Fibroblast of gingiva (primary cell): Measurements from ENCODE around the gene PROK2.

Experiments used
- DNase-seq: peaks from one replicate; pipeline ENCODE4 v3.0.0-alpha.2; 2011; ENCODE audit warnings: low read depth

The PROK2 gene

GRCh38 chr3:71734881-71735280 is 50.1 kb downstream of the PROK2 start:
- DNase-seq = no peak

- DNase-seq = no peak
Observed at GRCh38 chr3:71733319-71733718, 51.6 kb downstream of the PROK2 start.

- no peak for DNase-seq
Observed at GRCh38 chr3:71732637-71733036, 52.3 kb downstream of the PROK2 start.

DNA sequence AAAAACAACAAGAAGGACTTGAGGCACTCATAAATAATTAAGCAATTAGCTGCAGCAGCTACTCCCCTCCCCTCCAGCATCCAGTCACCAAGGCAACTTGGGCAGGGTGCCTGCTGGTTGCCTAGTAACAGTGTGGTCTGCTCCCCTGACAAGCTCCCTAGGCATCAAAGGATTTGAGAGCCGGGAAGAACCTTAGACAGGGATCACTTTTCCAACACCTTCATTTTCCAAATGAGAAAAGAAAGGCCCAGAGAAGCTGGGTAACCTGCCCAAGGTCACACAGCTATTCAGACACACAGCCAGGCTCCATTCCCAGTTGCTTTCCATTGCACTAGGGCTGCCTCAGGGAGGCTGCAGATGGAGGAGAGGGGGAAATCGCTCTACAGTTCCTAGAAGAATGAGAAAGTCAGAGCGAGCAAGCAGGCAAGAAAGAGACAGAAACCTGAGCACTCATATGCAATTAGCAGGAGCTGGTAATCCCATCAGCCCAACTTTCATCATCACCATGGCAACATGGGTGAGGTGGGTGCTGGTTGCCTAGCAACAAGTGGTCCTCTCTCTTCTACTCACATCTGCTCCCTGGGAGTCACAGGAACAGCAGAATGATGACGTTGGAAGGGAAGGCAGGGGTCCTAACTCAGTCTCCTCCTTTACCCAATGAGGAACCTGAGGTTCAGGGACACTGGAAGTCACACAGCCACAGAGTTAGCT is 56.2 kb downstream of the PROK2 start:
- DNase-seq = no peak

DNA sequence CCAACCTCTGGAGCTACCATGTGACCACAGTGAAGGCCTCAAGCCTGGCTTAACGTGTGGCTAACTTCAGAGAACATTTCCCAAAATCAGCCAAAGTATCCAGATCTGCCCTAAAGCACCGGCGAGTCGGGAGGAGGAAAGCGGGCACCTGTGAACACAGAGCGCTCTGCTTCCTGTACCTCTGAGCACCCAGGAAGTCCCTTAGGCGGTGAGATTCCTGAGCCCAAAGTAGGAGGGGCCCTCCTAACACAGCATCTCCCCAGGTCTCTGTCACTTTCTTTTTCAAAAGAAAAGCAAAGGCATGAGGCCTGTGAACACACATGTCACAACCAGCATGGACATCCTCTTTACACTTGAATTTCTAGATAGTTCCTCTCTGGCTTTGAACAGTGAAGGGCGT is 58.8 kb downstream of the PROK2 start:
- DNase-seq = no peak

DNA sequence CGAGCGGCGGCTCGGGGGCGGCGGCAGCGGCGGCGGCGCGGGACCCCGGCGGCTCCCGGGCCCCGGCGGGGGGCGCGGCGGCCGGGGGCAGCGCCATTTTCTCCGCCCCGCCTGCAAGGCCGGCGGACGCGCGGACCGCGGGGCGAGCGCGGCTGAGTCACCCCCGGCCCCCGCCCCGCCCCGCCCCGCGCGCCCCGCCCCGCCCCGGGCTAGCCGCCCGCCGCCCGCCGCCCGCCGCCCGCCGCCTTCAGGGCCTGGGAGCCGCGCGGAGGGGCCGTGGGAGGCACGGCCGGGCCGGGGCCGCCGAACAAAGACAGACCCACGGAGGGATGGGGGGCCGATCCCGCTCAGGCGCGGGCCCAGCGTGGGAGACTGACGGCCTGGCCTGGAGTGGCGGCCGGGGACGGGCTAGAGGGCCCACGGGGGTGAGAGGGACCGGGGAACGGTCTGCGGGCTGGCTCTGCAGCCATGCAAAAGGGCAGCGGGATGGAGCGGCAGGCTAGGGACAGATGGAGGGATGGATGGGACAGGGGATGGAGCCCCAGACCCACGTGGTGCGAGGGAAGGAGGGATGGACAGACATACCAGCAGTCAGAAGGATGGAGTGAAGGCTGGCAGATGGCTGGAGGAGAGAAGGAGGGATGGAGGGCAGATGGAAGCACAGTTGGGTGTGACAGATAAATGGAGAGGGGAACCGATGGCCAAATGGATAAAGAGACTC is 59.5 kb downstream of the PROK2 start, which contains the start of gene EIF4E3:
EIF4E3 (minus strand) TSS at position 132 of the 721 bp plus-strand sequence; CDS start at position 97, 35 bp downstream.
- DNase-seq = peak; percentile 12

GRCh38 chr3:71724584-71725270 is 60.2 kb downstream of the PROK2 start:
- peak; percentile 13 for DNase-seq

DNA sequence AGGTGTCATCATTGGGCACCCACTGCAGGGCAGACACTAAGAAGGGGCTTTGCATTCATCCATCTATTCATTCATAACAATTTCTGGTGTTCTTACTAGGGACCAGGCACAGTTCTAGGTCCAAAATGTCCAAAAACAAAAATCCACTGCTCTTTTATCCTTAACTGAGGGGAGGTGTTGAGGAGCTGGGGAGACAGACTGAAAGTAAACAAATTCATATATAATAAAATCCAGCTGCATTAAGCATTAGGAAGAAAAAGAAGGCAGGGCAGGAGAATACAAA is 60.8 kb downstream of the PROK2 start:
- DNase-seq = no peak

- no peak for DNase-seq
Observed at GRCh38 chr3:71723452-71724170, 61.3 kb downstream of the PROK2 start.

DNA sequence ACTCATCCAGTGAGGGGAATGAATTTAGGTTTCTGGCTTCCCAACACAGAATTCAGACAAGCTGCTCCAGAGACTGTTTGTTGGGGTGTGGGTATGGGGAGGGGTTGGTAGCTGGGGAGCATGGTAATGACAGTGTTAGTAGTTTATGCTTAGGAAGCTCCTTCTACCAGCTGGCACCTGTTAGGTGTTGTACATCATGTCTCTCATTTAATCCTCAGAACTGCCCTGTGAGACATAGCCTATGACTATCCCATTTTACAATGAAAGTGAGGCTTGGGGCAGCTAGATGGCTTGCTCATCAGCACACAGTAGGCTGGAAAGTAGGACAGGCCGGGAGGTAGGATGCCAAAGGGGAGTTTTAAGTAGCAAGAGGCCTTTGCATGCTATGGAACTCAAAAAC is 62.3 kb downstream of the PROK2 start:
- no peak for DNase-seq
